SU-DHL-6 (cell line): ENCODE data around the gene PRR14L.

ENCODE experiments used
- H2AFZ ChIP-seq: fragments of 200-600 bp; sonication (generic); 2 replicates; pipeline ENCODE4 v1.6.1; 2014; ENCODE audit warnings: low read depth, mild to moderate bottlenecking, moderate library complexity, mixed read lengths, antibody characterized with exemption, low read length; ENCODE audit not compliant: severe bottlenecking
- H3F3A ChIP-seq: fragments of 200-600 bp; shearing (Covaris generic); 2 replicates; pipeline ENCODE4 v1.6.0; 2016; ENCODE audit warnings: antibody characterized with exemption, mild to moderate bottlenecking; ENCODE audit not compliant: insufficient read depth
- H3K27ac ChIP-seq: fragments of 200-600 bp; sonication (generic); 2 replicates; pipeline ENCODE4 v1.5.1; 2016; ENCODE audit warnings: low read depth, mild to moderate bottlenecking, low read length, moderate library complexity, mixed read lengths
- H3K27me3 ChIP-seq: fragments of 200-600 bp; sonication (generic), shearing (Covaris generic); 2 replicates; pipeline ENCODE4 v1.6.0; 2014; ENCODE audit warnings: mild to moderate bottlenecking, low read length
- H3K36me3 ChIP-seq: fragments of 200-600 bp; sonication (generic); 2 replicates; pipeline ENCODE4 v1.6.1; 2014; ENCODE audit warnings: mild to moderate bottlenecking, low read length, mixed read lengths
- H3K4me2 ChIP-seq: fragments of 300-600, 200-600 bp; shearing (Covaris generic), sonication (generic); 2 replicates; pipeline ENCODE4 v1.6.0; 2014; ENCODE audit warnings: low read length, low read depth, mild to moderate bottlenecking; ENCODE audit not compliant: poor library complexity, severe bottlenecking
- H3K4me3 ChIP-seq: fragments of 200-600 bp; sonication (generic); 2 replicates; pipeline ENCODE4 v1.5.1; 2014; ENCODE audit warnings: antibody characterized with exemption, low read length, mild to moderate bottlenecking, mixed read lengths; ENCODE audit not compliant: insufficient read depth, poor library complexity, severe bottlenecking
- H3K79me2 ChIP-seq: fragments of 200-600 bp; sonication (generic); 2 replicates; pipeline ENCODE4 v1.6.1; 2014; ENCODE audit warnings: mild to moderate bottlenecking, low read length, moderate library complexity; ENCODE audit not compliant: insufficient read depth
- H3K9ac ChIP-seq: fragments of 200-600 bp; sonication (generic); 2 replicates; pipeline ENCODE4 v1.7.0; 2014; ENCODE audit warnings: mild to moderate bottlenecking, low read length
- H3K9me2 ChIP-seq: fragments of 200-600 bp; sonication (generic); replicated peaks from 2 replicates; pipeline ENCODE4 v1.6.1; 2014; ENCODE audit warnings: low read length; ENCODE audit not compliant: insufficient read depth
- H3K9me3 ChIP-seq: fragments of 200-600 bp; sonication (generic); 2 replicates; pipeline ENCODE4 v1.6.1; 2014; ENCODE audit warnings: low read length, mixed read lengths; ENCODE audit not compliant: insufficient read depth
- H4K20me1 ChIP-seq: fragments of 200-600 bp; sonication (generic); 2 replicates; pipeline ENCODE4 v1.6.1; 2014; ENCODE audit warnings: low read depth, mild to moderate bottlenecking, antibody characterized with exemption, low read length, moderate library complexity, mixed read lengths
- EZH2phosphoT487 ChIP-seq: fragments of 200-600 bp; sonication (generic), shearing (Covaris generic); conservative IDR thresholded peaks from 2 replicates; pipeline ENCODE4 v1.6.1; 2018; ENCODE audit warnings: mild to moderate bottlenecking, antibody characterized with exemption, low read length, moderate library complexity, mixed read lengths
- TF ChIP-seq, protein P1 (sequence below): fragments of 200-600 bp; sonication (generic); IDR thresholded peaks from one replicate; pipeline ENCODE4 v1.5.1; 2017; ENCODE audit warnings: antibody characterized with exemption, mild to moderate bottlenecking, low read length, moderate library complexity; ENCODE audit not compliant: insufficient read depth, poor library complexity, severe bottlenecking

PRR14L gene

DNA sequence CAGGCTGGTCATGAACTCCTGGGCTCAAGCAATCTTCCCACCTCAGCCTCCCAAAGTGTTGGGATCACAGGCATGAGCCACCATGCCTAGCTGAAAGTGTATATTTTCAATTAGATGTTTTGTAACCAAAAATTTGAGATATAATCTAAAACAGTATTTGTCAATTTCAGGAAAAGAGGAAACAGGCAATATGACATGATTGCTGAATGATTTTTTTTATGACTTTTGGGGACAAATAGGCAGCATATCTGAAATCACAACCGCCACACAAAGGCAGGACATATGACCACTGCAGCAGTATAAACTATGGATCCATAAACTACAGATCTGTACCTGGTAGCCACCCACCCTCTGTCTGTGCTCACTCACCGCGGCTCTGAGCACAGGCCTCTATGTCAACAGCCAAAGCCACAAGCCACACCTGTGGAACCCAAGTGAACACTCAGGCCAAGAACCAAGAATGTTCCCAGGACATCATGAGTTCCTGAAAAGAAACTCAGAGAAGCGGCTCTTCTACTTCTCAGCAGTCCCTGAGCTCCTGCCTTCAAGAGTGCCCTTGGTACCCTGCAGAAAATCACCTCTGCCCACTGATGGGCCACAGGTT, 110.4 kb downstream of the PRR14L start:
- Histone ChIP-seq H3K4me3 (no peak overlapping the region), H3F3A (peaks cover 37% of the 10 kb centered on the region), H3K27me3 (no peaks in the 10 kb centered on the region), H4K20me1 (no peaks in the 10 kb centered on the region), H3K79me2 (peaks cover 44% of the 10 kb centered on the region), H3K9me3 (no peaks in the 10 kb centered on the region), H3K9ac (peak overlapping the region; percentile 74), H3K27ac (peak overlapping the region; percentile 89), H3K4me2 (peak overlapping the region; percentile 74), H2AFZ (no peak overlapping the region), H3K9me2 (no peaks in the 10 kb centered on the region), H3K36me3 (no peaks in the 10 kb centered on the region)
- TF ChIP-seq, protein P1, sequence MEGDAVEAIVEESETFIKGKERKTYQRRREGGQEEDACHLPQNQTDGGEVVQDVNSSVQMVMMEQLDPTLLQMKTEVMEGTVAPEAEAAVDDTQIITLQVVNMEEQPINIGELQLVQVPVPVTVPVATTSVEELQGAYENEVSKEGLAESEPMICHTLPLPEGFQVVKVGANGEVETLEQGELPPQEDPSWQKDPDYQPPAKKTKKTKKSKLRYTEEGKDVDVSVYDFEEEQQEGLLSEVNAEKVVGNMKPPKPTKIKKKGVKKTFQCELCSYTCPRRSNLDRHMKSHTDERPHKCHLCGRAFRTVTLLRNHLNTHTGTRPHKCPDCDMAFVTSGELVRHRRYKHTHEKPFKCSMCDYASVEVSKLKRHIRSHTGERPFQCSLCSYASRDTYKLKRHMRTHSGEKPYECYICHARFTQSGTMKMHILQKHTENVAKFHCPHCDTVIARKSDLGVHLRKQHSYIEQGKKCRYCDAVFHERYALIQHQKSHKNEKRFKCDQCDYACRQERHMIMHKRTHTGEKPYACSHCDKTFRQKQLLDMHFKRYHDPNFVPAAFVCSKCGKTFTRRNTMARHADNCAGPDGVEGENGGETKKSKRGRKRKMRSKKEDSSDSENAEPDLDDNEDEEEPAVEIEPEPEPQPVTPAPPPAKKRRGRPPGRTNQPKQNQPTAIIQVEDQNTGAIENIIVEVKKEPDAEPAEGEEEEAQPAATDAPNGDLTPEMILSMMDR: no peak

DNA sequence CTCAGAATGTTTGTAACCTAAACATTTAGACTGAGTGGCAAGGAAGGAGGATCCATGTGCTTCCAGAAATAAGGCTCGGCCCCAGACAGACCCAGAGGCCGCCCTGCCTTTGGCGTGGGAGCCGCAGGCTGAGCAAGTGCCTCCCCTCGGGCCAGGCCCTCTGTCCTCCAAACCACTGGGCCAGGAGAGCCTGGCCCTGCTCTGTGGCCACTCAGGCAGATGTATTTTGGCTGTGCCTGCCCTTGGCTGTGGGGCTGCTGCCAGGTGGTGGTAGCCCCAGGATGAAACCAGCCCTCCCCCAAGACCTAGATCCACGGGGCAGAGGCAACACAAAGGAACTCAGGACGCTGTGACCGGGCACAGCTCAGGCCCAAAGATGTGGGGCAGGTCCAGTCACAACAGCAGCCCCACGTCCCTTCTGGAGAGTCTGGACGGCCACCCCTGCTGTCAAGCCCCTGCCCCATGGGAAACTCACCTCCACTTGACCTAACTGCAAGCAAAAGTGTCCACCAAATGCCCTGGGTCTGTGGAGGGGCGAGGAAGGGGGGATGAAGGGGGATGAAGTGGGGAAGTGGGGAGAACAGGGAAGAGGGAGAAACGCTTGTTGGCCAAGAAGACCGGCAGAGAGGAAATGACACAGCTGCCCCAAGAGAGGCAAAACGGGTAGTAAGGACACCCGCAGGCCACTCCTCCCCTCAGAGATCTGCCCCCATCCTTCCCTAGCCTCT, 111.9 kb downstream of the PRR14L start:
- Histone ChIP-seq H3K36me3 (no peaks in the 10 kb centered on the region), H3K9ac (peak overlapping the region; percentile 74), H2AFZ (no peak overlapping the region), H3K9me2 (no peaks in the 10 kb centered on the region), H3K27ac (peak overlapping the region; percentile 89), H3K27me3 (no peaks in the 10 kb centered on the region), H3K9me3 (no peaks in the 10 kb centered on the region), H3K4me2 (peak overlapping the region; percentile 74), H3K4me3 (peak overlapping the region; percentile 48), H3K79me2 (peaks cover 50% of the 10 kb centered on the region), H4K20me1 (no peaks in the 10 kb centered on the region), H3F3A (peaks cover 47% of the 10 kb centered on the region)
- TF ChIP-seq, protein P1: no peak
- no peak for TF ChIP-seq EZH2phosphoT487

DNA sequence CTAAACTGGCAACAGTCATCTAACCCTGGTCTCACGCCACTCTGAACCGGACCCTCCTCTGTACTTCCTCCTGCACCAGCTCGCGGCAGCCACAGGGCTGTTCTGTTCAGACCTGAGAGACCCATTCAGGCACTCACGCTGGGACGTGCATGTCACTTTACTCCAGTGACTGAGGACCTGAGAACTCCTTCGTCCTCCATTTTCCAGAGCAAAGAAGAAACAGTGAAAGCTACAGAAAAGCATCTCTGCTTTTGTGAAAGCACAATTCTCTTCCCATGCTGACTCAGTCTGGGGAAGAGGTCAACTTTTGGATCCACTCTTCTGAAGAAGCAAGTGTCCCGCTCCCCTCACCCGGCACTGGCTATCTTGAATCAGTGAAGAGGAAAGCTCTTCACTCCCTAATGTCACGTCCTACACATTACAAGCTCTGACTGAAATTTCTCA, 112.5 kb downstream of the PRR14L start:
- H3K4me2 ChIP-seq: peak overlapping the region; percentile 74
- peak overlapping the region; percentile 74 for H3K9ac ChIP-seq
- no peak overlapping the region for H2AFZ ChIP-seq
- no peaks in the 10 kb centered on the region for H3K9me3 ChIP-seq
- peaks cover 56% of the 10 kb centered on the region for H3K79me2 ChIP-seq
- H3K4me3 ChIP-seq: peak overlapping the region; percentile 48
- H4K20me1 ChIP-seq: no peaks in the 10 kb centered on the region
- peaks cover 5% of the 10 kb centered on the region for H3K36me3 ChIP-seq
- H3K27ac ChIP-seq: peak overlapping the region; percentile 89
- H3K9me2 ChIP-seq: no peaks in the 10 kb centered on the region
- H3K27me3 ChIP-seq: no peaks in the 10 kb centered on the region
- no peak for TF ChIP-seq EZH2phosphoT487
- TF ChIP-seq, protein P1: no peak
- H3F3A ChIP-seq: peaks cover 53% of the 10 kb centered on the region
